GM19467 (cell line): ENCODE results near the gene MRAP.

Experiments
- ATAC-seq: cut with Tn5 transposase; IDR thresholded peaks from one replicate; pipeline ENCODE4 v1.9.1; 2021; ENCODE audit warnings: mild to moderate bottlenecking, moderate library complexity; ENCODE audit not compliant: unreplicated experiment

The MRAP gene

DNA sequence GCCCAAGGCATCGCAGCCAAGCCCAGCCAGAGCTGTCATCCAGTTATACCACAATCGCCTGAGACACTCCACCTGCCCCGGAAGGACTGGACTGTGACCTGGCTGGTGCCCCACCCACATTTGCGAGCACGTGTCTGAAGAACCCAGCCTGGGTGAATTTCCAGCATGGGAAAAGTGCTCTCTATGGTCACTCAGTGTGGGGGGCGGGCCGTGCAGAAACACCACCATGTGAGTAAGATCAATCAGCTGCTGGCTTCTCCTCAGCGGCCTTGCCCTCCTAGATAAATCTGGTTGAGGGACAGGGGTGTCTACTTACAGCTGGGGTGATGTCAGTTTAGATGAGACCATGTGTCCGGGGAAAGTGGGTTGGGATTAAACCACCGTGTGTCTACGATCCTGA, 49.3 kb downstream of the MRAP start:
- ATAC-seq = no peak

DNA sequence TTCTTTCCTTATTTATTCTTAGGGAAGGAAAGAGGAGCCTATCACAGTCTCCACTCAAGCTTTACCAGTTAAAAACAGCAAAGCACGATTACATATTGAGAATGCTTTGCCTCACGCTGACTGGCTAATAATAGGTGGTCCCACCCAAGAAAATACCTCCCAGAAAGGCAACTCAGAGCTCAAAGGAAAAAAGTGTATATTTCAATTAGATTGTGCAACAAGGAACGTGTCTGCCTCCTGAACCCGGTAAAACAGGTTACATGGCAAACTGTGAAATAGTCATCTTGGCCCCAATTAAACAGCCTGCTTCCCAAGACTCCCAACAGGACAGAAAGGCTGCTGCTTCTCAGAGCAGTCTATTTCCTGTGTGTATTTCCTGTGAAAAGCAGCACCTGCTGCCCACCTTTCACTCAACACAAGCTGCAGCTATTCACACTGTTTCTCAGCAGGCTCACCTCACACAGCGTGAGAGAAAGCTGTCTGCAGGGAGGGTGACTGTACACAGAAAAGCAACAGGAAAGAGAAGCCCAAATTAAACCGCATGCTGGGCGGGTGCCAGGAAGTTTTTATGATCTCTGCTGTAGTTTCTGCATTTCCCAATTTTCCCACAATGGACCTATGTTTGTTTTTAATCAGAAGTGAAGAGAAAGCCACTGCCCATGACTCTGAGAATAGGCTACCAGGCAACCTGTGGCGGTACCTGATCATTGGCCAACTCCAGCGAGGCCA, 50.1 kb downstream of the MRAP start:
- no peak for ATAC-seq

DNA sequence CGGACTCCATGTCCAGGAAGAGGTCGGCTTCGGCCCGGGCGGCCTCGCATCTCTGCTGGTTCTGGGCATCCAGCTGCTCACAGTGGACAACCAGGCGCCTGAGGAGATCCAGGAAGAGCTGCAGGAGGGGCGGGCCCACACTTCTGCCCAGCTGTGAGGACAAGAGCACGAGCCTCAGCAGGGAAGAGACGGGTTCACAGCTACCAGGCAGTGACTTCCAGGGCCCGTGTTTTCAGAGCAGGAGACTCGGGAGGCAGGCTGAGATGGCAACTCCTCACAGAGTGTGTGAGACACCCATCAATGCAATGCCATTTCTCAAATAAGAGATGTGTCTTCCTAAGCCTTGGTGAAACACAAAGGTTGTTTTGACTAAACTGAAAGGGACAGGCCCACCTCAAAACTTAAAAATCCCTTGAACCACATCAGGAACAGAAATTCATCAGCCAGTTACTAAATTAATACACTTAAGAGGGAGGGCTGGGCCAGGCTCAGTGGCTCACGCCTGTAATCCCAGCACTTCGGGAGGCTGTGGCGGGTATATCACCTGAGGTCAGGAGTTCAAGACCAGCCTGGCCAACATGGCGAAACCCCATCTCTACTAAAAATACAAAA, 50.8 kb downstream of the MRAP start:
- ATAC-seq = no peak

DNA sequence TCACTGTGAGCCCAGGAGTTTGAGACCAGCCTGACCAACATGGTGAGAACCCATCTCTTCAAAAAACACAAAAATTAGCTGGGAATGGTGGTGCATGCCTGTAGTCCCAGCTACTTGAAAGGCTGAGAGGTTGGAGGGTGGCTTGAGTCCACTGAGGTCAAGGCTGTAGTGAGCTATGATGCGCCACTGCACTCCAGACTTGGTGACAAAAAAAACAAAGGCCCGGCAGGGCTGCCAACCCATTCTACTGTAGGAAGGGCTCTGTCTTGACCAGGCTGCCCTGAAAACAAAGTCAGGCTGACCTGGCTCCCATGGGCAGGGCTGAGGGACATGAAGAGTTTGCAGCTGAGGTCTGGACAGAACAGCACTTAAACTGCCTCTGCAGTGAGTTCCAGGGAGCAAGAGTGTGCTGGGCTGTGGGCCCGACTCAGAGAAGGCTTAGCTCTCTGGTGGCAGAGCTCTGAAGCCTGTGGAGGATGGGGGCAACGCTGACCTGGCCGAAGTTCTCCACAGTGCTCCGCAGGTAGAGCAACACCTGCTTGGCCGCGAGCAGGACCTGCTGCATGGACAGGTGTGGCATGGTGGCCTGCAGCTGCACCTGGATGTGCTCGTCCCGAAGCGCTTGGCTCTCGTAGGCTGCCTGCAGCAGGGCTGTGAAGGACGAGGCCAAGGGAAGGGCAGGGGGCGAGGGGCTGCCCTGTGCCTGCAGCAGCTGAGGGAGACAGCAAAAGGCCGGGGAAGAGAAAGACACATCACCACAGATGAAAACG, 51.7 kb downstream of the MRAP start:
- ATAC-seq = no peak

DNA sequence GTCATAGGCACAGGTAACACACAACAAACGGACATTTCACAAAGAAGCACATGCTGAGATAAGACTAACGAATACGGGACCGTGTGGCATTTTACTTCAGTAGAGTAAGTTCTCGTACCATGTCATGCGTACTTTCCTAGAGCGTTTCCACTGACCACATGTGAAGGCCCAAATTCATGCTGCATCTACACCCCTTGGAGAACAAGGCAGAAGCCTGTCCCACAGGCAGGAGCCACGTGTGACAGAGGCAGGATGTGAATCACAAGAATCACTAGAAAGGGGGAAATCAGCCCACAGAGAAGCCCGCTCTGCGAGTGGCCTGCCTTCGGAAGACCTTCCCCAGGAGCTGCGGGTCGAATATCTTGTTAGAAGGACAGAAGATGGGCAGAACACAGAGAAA, 52.3 kb downstream of the MRAP start:
- ATAC-seq = no peak

DNA sequence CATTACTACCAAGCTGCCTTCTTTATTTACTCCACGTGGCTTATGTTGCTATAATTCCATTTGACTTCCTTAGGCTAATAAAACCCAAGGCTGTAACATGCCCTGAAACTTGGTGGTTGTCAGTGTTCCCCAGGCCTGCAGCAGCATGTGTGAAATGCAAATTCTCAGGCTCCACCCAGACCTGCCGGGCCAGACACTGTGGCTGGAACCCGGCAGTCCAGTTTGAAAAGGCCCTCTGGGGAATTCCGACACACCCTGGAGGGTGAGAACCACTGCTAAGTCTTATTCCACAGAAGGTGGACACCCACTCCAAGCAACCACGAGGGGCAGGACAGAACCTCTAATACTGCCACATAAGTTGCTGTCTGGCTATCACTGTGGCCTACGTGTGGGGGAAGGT, 52.8 kb downstream of the MRAP start:
- ATAC-seq = no peak

DNA sequence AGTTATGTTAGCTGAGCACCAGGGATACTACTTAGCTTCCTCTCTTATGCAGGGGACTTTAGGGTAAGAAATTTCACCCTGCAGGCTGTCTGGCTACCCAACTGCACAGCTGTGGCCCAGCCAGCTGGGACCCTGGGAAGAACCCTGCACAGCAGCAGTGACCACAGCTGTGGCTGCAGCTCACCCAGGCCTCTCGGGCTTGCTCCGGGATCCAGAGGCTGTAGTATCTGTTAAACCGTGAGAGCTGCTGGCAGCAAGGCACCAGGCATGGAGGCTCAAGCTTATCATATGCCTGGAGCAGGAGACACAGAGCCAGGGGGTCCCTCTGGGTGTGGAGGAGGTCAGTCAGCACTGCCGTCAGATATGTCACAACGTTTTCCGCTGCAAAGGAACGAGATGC, 53.9 kb downstream of the MRAP start:
- no peak for ATAC-seq

DNA sequence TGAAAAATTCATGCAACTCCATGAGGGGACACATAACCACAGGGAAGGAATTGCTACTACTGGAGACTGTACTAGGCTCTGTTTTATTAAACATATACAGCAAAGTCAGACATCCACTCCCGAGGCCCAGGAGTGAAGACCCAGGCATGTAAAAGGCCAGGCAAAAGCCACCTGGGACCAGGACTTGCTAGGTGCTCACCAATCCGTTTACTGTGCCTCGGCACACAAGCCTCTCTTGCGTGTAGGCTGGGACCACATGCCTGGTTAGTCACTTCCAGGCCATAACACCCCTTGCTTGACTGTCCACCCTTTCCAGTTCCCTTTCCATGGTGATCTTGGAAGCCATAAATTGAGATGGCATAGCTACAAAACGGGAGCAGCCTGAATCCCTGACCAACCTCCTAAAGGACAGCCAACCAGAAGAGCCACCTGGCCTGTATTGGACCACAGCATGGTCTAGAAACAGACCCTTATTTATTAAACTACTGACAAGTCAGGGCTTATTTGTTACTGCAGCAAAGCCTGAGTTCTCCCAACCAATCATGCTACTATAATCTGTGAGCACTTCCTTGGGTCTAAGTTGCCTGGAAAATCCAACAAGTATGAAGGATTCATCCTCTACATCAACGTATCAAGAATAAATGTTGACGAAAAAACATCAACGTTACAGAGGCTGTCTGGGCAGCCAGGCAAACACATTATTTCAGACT, 54.5 kb downstream of the MRAP start:
- no peak for ATAC-seq

DNA sequence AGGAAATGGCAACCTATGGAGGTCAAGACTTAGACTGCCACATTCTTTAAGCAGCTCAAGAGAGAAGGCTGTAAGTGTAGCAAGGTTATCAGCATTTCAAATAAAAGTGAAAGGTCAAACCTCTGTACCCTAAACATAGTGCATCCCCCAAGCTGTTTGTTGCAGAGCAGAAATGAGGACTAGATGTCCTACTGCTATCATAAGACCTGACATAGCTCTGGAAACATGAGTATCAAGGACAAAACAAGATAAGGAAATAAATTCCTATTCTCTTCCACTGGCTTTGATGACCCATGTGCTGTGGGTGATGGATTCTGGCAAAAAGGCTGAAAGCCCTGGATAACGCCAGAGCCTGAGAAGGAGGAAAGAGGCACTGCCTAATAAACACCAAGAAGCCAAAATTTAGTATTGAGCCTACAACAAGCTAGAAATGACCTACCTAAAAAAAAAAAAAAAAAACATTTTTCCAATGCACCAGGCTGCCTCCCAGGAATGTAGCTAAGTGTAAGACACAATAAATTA, 58.3 kb downstream of the MRAP start:
- no peak for ATAC-seq

DNA sequence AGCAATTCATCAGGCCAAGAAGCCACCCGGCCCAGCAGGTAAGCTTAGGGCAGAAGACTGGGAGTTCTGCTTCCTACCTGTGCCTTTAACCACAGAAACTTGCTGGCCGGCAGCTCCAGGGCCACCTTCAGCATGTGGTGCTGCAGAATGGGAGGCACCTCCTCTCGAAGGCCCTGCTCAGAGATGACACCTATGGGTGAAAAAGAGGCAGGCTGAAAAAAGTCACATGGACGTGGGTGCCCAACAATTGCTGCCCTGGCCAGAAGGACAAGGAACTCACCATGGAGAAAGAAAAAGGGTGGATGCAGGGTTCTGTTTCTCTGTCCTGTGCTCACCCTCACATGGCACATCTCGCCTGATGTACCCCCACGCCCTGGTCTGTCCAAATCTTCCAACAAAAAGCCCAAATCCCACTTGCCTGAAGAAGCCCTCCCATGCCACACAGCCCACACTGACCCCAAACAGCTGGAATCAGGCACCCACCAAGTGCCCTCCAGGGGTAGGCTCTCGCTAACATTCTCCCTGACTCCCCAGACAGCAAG, 61.1 kb downstream of the MRAP start:
- no peak for ATAC-seq

DNA sequence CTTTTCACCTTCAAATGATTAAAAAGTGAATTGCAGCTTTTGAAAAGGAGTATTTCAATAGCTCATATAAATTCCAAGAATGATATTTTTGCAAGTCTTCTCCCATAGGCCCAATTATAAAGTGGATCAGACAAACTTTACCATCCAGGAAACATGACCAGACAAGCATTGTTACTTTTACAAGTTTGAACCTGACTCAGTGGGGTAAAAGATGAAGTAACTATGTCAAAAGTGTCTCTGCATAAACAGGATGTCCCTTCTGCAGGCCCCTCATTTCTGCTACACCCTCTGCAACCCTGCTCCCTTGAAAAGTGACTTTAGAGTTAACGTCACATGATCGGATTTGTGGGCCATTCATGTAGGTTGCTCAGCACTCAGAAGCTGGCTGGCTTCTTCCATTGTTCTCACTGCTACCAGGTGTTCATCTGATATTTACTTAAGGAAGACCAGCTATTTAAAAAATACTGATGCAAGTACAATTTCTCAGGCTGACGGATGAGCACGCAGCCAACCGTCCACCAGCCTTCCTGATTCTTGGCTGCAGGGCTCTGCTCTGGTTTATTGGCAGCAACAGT, 61.8 kb downstream of the MRAP start:
- ATAC-seq = no peak
